GM13976 (cell line): ENCODE data around the gene DTL.

Source experiments
- DNase-seq: peaks from one replicate; pipeline ENCODE4 v3.0.0; 2012; ENCODE audit warnings: low spot score
- in situ Hi-C: fragments of 300-500 bp; cut with MboI; formaldehyde crosslinking; loops from one replicate; pipeline ENCODE4 v1.12.0; 2022; ENCODE audit warnings: low sequenced_read_pairs, mixed read lengths, inconsistent platforms; ENCODE audit not compliant: unreplicated experiment
- TF ChIP-seq, protein P1 (sequence below): IDR thresholded peaks from 2 replicates; pipeline ENCODE4 v1.5.1; 2012; ENCODE audit warnings: borderline replicate concordance, mild to moderate bottlenecking; ENCODE audit not compliant: insufficient read depth; ENCODE audit errors: extremely low read depth, missing control alignments, control extremely low read depth

The DTL gene

DNA sequence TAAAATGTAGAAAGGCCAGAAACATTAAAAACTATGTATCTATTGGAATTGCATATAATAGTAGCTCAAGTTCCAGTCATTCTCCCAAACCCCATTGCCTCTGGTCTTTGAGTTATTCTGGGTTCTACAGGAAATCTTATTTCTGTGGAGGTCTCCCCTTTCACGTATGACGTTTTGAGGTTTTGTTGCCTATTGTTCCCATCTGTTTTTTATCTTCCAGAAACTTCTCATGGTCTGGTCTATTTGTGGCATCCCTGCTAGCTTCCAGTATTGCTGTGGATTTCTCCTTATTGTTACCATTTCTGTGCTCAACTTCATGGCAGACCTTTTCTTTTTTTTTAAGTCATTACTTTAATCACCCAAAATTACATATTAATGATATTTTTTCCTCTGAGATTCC is 43.3 kb downstream of the DTL start:
- TF ChIP-seq, protein P1, sequence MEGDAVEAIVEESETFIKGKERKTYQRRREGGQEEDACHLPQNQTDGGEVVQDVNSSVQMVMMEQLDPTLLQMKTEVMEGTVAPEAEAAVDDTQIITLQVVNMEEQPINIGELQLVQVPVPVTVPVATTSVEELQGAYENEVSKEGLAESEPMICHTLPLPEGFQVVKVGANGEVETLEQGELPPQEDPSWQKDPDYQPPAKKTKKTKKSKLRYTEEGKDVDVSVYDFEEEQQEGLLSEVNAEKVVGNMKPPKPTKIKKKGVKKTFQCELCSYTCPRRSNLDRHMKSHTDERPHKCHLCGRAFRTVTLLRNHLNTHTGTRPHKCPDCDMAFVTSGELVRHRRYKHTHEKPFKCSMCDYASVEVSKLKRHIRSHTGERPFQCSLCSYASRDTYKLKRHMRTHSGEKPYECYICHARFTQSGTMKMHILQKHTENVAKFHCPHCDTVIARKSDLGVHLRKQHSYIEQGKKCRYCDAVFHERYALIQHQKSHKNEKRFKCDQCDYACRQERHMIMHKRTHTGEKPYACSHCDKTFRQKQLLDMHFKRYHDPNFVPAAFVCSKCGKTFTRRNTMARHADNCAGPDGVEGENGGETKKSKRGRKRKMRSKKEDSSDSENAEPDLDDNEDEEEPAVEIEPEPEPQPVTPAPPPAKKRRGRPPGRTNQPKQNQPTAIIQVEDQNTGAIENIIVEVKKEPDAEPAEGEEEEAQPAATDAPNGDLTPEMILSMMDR, result no peak
- no peak for DNase-seq
- in situ Hi-C loops, result loop anchor here (10.0 kb wide), 1 partner anchor 376 kb away; no protein-coding TSS in a partner anchor

DNA sequence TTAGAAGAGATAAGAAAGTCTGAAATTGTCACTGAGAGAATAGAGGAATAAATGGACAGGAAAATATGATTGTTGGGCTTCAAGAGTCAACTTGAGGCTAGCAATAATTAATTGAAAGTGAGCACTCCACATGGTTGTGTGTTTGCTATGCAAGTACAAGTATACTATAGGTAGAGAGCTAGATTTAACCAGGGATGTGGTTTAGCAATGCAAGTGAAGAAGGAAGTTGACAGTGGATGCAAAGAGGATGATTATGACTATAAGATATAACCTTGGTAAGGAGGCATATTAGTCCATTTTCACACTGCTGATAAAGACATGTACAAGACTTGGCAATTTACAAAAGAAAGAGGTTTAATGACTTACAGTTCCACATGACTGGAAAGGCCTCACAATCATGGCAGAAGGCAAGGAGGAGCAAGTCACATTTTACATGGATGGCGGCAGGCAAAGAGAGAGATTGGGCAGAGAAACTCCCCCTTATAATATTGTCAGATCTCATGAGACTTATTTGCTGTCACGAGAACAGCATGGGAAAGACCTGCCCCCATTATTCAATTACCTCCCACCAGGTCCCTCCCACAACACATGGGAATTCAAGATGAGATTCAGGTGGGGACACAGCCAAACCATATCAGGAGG is 47.3 kb downstream of the DTL start:
- DNase-seq, result no peak
- TF ChIP-seq, protein P1, result no peak
- in situ Hi-C loops, result no loop called here

DNA sequence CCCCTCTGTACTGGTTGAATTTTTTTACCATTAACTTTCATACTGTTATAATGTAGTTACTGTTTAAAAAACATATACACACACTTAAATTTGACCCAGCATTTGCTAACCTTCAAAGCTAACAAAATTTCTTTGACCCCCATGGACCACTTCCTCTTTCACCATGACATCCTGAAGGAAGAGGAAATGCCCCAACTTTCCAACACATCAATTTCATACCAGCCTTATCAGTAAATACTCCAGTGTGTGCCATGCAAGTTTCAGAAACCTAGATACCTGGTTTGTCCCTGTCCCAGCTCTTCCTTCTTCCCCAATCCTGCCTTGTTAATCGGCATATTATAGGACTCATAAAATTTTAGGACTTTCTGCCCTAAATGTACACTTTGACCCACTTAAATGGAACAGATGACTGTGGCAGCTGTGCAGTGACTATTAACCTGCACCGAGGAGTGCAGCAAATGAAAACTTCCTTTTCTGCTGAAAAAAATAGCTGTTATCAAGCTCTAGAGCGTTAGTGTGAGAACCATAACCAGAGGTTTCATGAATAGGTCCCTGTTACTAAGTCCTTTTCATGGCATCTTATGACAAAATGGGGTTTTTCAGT is 54.1 kb downstream of the DTL start:
- TF ChIP-seq, protein P1, result no peak
- in situ Hi-C loops, result no loop called here

DNA sequence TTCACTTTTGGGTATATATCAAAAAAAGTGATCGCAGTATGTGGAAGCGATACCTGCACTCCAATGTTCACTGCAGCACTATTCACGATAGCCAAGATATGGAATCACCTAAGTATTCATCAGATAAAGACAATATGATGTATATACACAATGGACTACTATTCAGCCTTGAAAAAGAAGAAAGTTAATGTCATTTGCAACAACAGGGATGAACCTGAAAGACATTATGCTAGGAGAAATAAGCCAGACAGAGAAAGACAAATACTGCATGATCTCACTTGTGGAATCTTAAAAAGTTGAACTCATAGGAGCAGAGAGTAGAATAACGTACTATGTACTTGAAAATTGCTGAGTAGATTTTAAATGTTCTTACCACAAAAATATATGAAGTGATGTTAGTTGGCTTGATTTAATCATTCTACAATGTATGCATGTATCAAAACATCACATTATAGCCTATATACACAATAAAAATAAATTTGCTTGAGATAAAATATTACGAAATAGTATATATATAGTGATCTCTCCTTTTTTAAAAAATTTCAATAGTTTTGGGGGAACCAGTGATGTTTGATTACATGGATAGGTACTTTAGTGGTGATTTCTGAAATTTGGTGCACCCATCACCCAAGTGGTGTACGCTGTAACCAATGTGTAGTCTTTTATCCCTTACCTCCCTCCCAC is 56.0 kb downstream of the DTL start:
- TF ChIP-seq, protein P1, result no peak
- in situ Hi-C loops, result no loop called here
- no peak for DNase-seq

More for the DNA sequence above, 54.1 kb downstream of the DTL start:
- DNase-seq, result no peak

DNA sequence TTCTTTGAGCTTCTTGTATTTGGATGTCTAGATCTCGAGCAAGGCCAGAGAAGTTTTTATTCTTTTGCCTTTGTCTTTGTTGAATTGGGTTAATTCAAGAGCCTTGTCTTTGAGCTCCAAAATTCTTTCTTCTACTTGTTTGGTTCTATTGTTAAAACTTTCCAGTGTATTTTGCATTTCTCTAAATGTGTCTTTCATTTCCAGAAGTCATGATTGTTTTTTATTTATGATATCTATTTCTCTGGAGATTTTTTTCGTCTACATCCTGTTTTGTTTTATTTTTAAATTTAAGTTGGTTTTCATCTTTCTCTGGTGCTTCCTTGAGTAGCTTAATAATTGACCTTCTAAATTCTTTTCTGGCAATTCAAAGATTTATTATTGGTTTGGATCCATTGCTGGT is 61.8 kb downstream of the DTL start:
- no peak for DNase-seq
- in situ Hi-C loops, result no loop called here
- TF ChIP-seq, protein P1, result no peak

DNA sequence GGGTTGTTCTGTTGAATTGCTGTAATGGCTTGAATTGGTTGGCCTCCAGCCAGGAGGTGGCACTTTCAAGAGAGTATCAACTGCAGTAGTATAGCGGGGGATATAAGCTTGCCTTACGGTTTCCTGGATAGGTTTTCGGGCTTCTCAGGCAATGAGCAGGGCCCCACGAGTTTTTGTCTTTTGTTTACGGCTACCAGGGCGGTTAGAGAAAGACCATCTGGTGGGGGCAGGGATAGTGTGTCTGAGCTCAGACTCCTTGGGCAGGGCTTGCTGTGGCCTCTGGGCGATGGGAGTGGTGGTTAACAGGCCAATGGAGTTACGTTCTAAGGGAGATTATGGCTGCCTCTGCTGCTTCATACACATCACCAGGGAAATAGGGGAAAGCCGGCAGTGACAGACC is 62.8 kb downstream of the DTL start:
- TF ChIP-seq, protein P1, result no peak
- in situ Hi-C loops, result no loop called here
- no peak for DNase-seq
